ENCODE results near the gene COL23A1.

COL23A1 gene

DNA sequence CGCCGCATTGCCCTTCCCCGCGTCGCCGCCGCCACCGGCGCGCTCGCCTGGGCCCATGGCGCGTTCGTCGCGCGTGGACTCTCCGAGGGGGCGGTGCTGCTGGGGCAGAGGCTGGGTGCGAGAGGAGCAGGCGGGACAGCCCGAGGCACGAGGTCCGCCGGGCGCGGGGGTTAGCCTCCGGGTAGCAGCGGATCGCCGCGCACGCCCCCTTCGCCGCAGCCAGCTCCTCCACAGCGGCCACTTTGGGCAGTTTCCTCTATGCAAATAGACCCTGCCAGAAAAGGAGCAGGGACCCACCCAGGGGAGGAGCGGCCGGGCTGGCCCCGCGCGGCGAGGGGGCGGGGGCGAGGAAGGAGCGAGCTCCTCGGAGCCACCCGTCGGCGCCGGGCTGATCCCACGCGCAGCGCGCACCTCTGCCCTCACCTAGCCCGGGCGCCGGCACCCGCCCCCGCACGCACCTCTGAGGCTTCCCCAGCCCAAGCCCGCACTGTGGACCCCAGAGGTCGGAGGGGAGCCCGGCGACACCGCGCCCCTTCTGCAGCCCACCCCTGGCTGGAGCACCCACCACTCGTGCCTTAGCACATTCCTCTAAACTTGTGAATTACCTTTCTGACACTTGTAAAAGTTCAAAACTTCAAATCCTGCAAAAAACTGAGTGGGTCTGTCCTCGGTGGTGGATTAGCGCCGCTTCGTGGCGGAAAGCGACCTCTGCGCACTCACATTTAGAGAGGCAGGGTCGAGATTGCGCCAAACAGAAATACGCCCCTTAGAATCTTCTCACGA lies at the start of gene COL23A1:
Gene COL23A1, minus strand, starts transcription at position 253 of the 783 bp plus-strand sequence.
- Histone ChIP-seq H3K27me3 (ENCODE audit: insufficient read depth, low read length) (peaks cover 48% of the 10 kb centered on the region), H3K27ac (ENCODE audit: low read length) (no peak within 1 kb of the TSS), H3K4me1 (ENCODE audit: insufficient read depth, low read length) (0 out of 2 replicates have a peak, but pooled peaks cover 11% of the 10 kb centered on the region), H3K36me3 (ENCODE audit: insufficient read depth, low read depth, low read length) (no peaks in the 10 kb centered on the region), H3K9ac (ENCODE audit: low read depth, low read length) (peak within 1 kb of the TSS; percentile 61; the same call in 1 of the 2 replicates), H3K4me3 (ENCODE audit: low read length) (peak within 1 kb of the TSS; percentile 72), H3K9me3 (ENCODE audit: insufficient read depth, low read depth, low read length) (peaks cover 7% of the 10 kb centered on the region)

DNA sequence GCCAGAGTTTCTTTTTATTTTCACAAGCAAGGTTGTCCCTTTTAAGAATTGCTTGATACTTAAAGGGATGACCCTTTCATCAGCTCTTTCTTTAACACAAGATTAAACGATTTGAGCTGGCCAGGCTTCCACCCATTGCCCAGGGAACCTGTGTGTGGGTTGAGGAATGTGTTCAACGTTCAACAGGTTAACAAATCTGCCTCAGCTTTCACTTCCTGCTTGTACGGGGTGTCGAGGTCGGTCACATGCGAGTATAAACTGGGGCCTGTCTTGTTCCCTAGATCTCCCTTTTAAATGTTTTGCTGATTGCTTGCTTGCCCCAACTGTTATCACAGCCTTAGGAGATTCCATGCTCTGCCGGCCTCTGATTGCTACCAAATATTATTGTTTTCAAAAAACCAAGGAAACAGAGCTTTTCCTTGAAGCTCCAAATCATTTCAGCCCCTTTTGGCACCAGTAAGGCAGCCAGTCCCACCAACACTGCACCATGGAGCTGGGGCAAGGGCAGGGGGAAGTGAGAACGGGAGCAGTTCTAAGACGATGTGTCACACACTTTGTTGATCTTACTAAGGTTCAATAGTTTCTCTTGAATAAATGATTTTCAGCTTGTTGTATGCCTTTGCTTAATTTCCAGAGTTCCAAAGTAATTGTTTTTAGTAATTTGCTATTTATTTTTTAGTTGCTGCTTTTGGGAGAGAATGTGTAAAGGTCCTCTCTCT lies 47.3 kb upstream of the COL23A1 start:
- Histone ChIP-seq H3K36me3 (ENCODE audit: insufficient read depth, low read depth, low read length) (no peaks in the 10 kb centered on the region), H3K9me3 (ENCODE audit: insufficient read depth, low read depth, low read length) (no peaks in the 10 kb centered on the region), H3K27ac (ENCODE audit: low read length) (no peak overlapping the region), H3K4me1 (ENCODE audit: insufficient read depth, low read length) (no peaks in the 10 kb centered on the region), H3K9ac (ENCODE audit: low read depth, low read length) (no peak overlapping the region), H3K4me3 (ENCODE audit: low read length) (no peak overlapping the region), H3K27me3 (ENCODE audit: insufficient read depth, low read length) (no peaks in the 10 kb centered on the region)

DNA sequence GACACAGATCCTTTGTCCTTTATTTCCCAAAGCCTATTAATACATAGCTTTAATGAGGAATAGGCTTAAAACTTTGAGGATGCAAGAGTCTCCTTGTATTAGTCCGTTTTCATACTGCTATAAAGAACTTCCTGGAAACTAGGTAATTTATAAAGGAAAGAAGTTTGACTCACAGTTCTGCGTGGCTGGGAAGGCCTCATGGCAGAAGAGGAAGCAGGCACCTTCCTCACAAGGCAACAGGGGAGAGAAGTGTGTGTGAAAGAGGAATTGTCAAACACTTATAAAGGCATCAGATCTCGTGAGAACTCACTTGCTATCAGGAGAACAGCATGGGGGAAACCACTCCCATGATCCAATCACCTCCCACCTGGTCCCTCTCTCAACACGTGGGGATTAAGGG lies 42.1 kb upstream of the COL23A1 start:
- no peaks in the 10 kb centered on the region for H3K4me1 ChIP-seq (ENCODE audit: insufficient read depth, low read length)
- H3K4me3 ChIP-seq (ENCODE audit: low read length) = no peak overlapping the region
- no peaks in the 10 kb centered on the region for H3K9me3 ChIP-seq (ENCODE audit: insufficient read depth, low read depth, low read length)
- H3K36me3 ChIP-seq (ENCODE audit: insufficient read depth, low read depth, low read length) = no peaks in the 10 kb centered on the region
- H3K27me3 ChIP-seq (ENCODE audit: insufficient read depth, low read length) = peaks cover 22% of the 10 kb centered on the region; the same call in 1 of the 2 replicates
- H3K9ac ChIP-seq (ENCODE audit: low read depth, low read length) = no peak overlapping the region
- H3K27ac ChIP-seq (ENCODE audit: low read length) = no peak overlapping the region

DNA sequence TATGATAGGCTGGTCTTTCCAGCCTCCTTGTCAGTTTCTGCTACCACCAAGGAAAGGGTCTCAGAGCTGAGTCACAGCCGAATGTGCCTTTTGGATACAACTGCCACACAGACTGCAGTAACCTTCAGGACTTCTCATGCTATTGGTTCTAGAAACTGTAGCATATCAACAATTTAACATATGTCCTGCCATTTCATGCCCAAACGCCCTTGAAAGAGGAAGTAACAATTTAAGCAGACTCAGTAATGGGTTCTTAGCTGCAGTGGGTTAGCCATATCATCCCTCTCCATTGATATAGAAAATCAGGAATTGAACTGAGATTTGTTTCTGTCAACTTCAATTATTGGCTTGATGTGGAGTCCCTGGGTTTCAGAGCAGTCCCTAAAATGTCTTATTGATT lies 40.8 kb upstream of the COL23A1 start:
- Histone ChIP-seq H3K27me3 (ENCODE audit: insufficient read depth, low read length) (peaks cover 22% of the 10 kb centered on the region; the same call in 1 of the 2 replicates), H3K9me3 (ENCODE audit: insufficient read depth, low read depth, low read length) (no peaks in the 10 kb centered on the region), H3K36me3 (ENCODE audit: insufficient read depth, low read depth, low read length) (no peaks in the 10 kb centered on the region), H3K9ac (ENCODE audit: low read depth, low read length) (no peak overlapping the region), H3K4me3 (ENCODE audit: low read length) (no peak overlapping the region), H3K4me1 (ENCODE audit: insufficient read depth, low read length) (no peaks in the 10 kb centered on the region), H3K27ac (ENCODE audit: low read length) (no peak overlapping the region)

DNA sequence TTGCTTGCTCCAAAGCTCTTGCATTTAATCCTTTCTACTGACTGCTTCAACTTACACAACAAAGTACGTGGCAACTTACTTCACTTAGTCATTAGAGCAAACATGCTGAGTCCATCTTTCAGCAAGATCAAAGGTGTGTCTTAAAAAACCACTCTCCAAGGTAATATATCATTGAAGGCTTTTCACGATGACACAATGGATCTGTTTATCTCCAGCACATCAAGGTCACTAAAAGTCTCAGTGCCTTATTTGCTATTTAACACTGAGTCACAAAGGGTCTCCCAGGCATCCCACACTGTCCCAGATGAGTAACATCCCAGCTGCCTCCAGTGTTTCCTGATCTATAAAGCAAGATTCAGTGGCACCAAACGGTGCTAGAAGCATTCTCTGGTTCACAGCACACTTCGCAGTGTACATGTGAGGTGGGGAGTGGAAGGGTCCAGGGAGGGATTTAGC lies 40.3 kb upstream of the COL23A1 start:
- Histone ChIP-seq H3K4me3 (ENCODE audit: low read length) (no peak overlapping the region), H3K27ac (ENCODE audit: low read length) (no peak overlapping the region)

DNA sequence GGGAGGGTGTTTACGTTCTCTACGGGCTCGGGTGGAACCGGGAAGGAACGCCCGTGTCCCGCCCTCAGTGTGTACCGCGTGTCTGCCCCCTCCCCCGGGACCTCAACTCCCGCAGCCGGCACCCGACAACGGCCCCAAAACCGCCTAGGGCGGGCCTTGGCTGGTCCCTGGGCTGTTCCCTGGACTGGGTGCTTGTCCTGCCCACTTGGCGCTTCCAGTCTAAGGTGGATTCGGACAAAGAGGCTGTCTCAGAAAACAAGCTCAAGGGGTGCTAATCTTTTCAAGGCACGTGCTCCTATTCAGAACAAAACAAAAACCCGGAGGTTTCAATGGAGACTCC lies 37.0 kb upstream of the COL23A1 start:
- Histone ChIP-seq H3K9me3 (ENCODE audit: insufficient read depth, low read depth, low read length) (no peaks in the 10 kb centered on the region), H3K9ac (ENCODE audit: low read depth, low read length) (no peak overlapping the region), H3K4me1 (ENCODE audit: insufficient read depth, low read length) (peaks cover 15% of the 10 kb centered on the region; the same call in 1 of the 2 replicates), H3K27ac (ENCODE audit: low read length) (no peak overlapping the region), H3K4me3 (ENCODE audit: low read length) (peak overlapping the region; percentile 61; the same call in 1 of the 2 replicates), H3K36me3 (ENCODE audit: insufficient read depth, low read depth, low read length) (peaks cover 10% of the 10 kb centered on the region; the same call in 1 of the 2 replicates), H3K27me3 (ENCODE audit: insufficient read depth, low read length) (peaks cover 22% of the 10 kb centered on the region; the same call in 1 of the 2 replicates)

More for the DNA sequence above, 40.3 kb upstream of the COL23A1 start:
- Histone ChIP-seq H3K36me3 (ENCODE audit: insufficient read depth, low read depth, low read length) (no peaks in the 10 kb centered on the region), H3K9me3 (ENCODE audit: insufficient read depth, low read depth, low read length) (no peaks in the 10 kb centered on the region), H3K4me1 (ENCODE audit: insufficient read depth, low read length) (no peaks in the 10 kb centered on the region; the same call in 1 of the 2 replicates), H3K9ac (ENCODE audit: low read depth, low read length) (no peak overlapping the region), H3K27me3 (ENCODE audit: insufficient read depth, low read length) (peaks cover 22% of the 10 kb centered on the region; the same call in 1 of the 2 replicates)

DNA sequence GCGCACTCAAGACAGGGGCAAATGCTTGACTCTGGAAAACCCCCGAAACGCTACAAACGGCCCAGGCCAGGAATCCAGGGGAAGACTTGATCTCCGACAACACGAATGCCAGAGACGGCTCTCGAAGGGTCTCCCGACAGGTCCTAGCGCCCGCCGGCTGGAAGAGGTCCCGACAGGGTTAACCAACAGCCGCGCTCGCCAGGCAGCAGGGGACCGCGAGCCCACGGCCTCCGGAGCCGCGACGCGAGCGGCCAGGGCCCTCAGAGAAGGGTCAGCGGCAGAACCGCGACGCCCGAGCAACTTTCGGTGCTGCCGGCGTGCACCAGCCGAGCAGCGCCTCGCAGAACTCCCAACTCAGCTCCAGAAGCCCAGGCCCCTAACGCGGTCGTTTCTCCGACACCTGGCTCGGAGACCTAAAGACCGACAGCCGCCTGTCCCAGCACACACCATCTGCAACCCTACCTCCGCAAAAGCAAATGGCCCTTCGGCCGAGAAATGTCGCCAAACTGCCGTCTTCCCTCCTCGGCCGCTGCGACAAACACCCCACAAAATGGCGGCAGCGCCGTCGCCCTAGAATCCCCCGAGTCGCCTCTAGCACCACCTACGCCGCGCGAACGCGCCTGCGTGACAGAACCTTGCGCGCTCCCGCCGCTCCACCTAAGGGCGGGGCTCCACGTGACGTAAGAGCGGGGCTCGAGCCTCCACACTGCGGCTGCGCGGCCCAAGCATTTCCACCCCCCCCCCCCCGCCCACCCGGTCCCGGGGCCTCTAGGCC lies 36.5 kb upstream of the COL23A1 start, which contains the start of gene CLK4:
Gene CLK4, minus strand, starts transcription at position 567 of the 775 bp plus-strand sequence. CDS start 3,634 bp downstream, outside the sequence.
- Histone ChIP-seq H3K36me3 (ENCODE audit: insufficient read depth, low read depth, low read length) (peaks cover 15% of the 10 kb centered on the region; the same call in 1 of the 2 replicates), H3K9me3 (ENCODE audit: insufficient read depth, low read depth, low read length) (no peaks in the 10 kb centered on the region), H3K4me3 (ENCODE audit: low read length) (peak within 1 kb of the TSS; percentile 98), H3K27me3 (ENCODE audit: insufficient read depth, low read length) (peaks cover 22% of the 10 kb centered on the region; the same call in 1 of the 2 replicates), H3K9ac (ENCODE audit: low read depth, low read length) (peak within 1 kb of the TSS; percentile 94), H3K27ac (ENCODE audit: low read length) (peak within 1 kb of the TSS; percentile 85), H3K4me1 (ENCODE audit: insufficient read depth, low read length) (peaks cover 15% of the 10 kb centered on the region; the same call in 1 of the 2 replicates)

DNA sequence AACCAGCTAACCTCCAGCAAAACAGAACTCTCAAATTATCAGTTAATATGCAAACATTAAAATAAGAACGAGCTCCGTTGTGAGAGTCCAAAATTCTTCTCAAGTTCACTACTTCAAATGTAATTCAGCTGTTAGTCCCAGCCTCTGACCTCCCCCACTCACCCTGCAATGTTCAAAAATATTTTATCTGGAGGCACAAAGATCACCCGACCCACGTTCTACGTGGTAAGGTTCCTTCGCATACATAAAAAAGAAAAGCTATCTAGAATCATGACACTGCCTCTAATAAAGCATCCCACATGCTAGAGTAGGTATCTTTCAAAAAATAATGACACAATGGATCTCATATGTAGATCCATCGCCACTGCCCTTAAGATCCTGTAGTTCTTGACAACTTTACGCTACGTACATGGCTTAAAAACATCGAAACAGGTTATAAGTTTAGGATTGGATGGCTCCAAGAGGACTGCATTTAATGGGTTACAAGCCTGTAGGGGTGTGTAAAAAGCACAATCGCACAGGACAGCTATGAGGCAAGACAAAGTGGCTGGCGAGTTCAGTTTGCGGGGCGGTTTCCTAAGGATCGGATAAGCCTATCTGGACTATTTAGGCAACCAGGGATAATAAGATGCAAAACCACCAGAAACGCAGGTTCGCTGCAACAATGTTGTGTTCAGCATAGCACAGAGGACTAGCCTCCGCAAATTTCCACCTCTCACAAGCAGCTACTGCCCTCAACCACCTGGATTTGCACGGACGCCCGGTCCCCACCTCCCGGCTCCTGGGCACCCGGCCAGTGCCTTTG lies 35.7 kb upstream of the COL23A1 start:
- Histone ChIP-seq H3K36me3 (ENCODE audit: insufficient read depth, low read depth, low read length) (peaks cover 23% of the 10 kb centered on the region), H3K27ac (ENCODE audit: low read length) (peak overlapping the region; percentile 85), H3K9me3 (ENCODE audit: insufficient read depth, low read depth, low read length) (no peaks in the 10 kb centered on the region), H3K27me3 (ENCODE audit: insufficient read depth, low read length) (peaks cover 20% of the 10 kb centered on the region; the same call in 1 of the 2 replicates), H3K4me1 (ENCODE audit: insufficient read depth, low read length) (peaks cover 15% of the 10 kb centered on the region; the same call in 1 of the 2 replicates), H3K9ac (ENCODE audit: low read depth, low read length) (peak overlapping the region; percentile 94), H3K4me3 (ENCODE audit: low read length) (peak overlapping the region; percentile 98)

DNA sequence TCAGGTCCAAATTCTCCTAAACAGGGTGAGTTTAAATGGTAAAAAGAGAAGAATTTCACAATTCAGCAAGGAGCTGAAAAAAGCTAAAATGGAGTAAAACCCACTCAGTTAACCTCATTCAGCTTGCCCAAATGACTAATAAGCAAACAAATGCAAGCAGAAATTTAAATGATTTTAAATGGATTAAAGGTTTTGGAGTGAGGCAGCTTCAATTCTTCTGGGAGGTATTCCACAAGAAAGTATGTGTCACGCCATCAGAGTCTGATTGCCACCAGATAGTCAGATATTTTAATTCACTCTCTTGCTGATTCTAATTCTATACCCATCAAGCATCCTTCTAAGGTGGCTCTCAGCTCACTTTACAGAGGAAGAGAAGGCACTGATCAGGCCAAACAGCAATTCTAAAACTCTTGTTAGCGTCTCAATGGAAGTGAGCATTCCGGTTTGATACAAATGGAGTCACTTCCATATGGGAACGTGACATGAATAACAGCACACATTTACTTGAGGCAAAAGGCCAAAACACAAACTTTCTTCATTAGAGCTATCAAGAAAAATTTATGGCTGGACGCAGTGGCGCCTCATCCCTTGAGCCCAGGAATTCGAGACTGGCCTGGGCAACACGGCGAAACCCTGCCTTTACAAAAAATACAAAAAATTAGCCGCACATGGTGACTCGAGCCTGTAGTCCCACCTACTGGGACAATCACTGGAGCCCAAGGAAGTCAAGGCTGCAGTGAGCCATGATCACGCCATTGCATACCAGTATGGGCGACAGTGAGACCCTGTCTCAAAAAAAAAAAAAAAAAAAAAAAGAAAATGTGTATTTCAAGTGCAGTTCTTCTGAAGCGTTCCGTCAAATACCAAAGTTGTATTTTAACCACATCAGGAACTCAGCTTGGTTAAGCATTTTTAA lies 34.7 kb upstream of the COL23A1 start:
- Histone ChIP-seq H3K9ac (ENCODE audit: low read depth, low read length) (peak overlapping the region; percentile 94; the same call in 1 of the 2 replicates), H3K4me1 (ENCODE audit: insufficient read depth, low read length) (peaks cover 20% of the 10 kb centered on the region), H3K27me3 (ENCODE audit: insufficient read depth, low read length) (peaks cover 15% of the 10 kb centered on the region; the same call in 1 of the 2 replicates), H3K9me3 (ENCODE audit: insufficient read depth, low read depth, low read length) (no peaks in the 10 kb centered on the region), H3K4me3 (ENCODE audit: low read length) (peak overlapping the region; percentile 98), H3K27ac (ENCODE audit: low read length) (no peak overlapping the region), H3K36me3 (ENCODE audit: insufficient read depth, low read depth, low read length) (peaks cover 33% of the 10 kb centered on the region)

All from iPS-20b (cell line).